Smooth muscle cell of the brain vasculature (primary cell): Measurements from ENCODE around the gene ZFYVE1.
"Not testable (repeated sequence)": the region's sequence is repeated elsewhere in the genome, so short reads cannot be mapped to it uniquely, and the experiment has no call there.

Source experiments
- DNase-seq: peaks from one replicate; pipeline ENCODE4 v3.0.0-alpha.2; 2012; ENCODE audit warnings: low read depth, low spot score

ZFYVE1 gene

GRCh38 chr14:73026845-73027542, at the start of gene ZFYVE1:
Gene ZFYVE1 (minus strand): TSS chr14:73027106. CDS start chr14:73024508, 2,598 bp downstream.
- DNase-seq, result peak; percentile 98

- DNase-seq, result no peak
Observed at GRCh38 chr14:73069585-73069984, 42.7 kb upstream of the ZFYVE1 start.

- DNase-seq, result no peak
Observed at GRCh38 chr14:73058922-73059673, 32.2 kb upstream of the ZFYVE1 start.

GRCh38 chr14:73058224-73058921, 31.5 kb upstream of the ZFYVE1 start, which contains the start of gene RBM25:
Gene RBM25 (plus strand): TSS chr14:73058534. CDS start chr14:73071642, 13,108 bp downstream.
- peak; percentile 98 for DNase-seq

GRCh38 chr14:73057944-73058223, 31.0 kb upstream of the ZFYVE1 start:
- no peak for DNase-seq

- no peak for DNase-seq
Observed at GRCh38 chr14:73055251-73055650, 28.3 kb upstream of the ZFYVE1 start.

GRCh38 chr14:73049428-73049827, 22.5 kb upstream of the ZFYVE1 start:
- no peak for DNase-seq

GRCh38 chr14:73047808-73048207, 20.9 kb upstream of the ZFYVE1 start:
- no peak for DNase-seq

- not testable (repeated sequence) for DNase-seq
Observed at GRCh38 chr14:73036706-73037450, 10.0 kb upstream of the ZFYVE1 start.

GRCh38 chr14:73027984-73028383, 1.1 kb upstream of the ZFYVE1 start:
- no peak for DNase-seq

GRCh38 chr14:73027546-73027945, 640 bp upstream of the ZFYVE1 start:
- DNase-seq, result no peak

- DNase-seq, result no peak
Observed at GRCh38 chr14:73026243-73026844, 562 bp downstream of the ZFYVE1 start.

- DNase-seq, result no peak
Observed at GRCh38 chr14:73025544-73025943, 1.4 kb downstream of the ZFYVE1 start.

- DNase-seq, result no peak
Observed at GRCh38 chr14:73022051-73022450, 4.9 kb downstream of the ZFYVE1 start.

- not testable (repeated sequence) for DNase-seq
Observed at GRCh38 chr14:73016011-73016410, 10.9 kb downstream of the ZFYVE1 start.

- DNase-seq, result not testable (repeated sequence)
Observed at GRCh38 chr14:73015552-73015951, 11.4 kb downstream of the ZFYVE1 start.

GRCh38 chr14:73014105-73014504, 12.8 kb downstream of the ZFYVE1 start:
- no peak for DNase-seq

GRCh38 chr14:73011189-73011588, 15.7 kb downstream of the ZFYVE1 start:
- not testable (repeated sequence) for DNase-seq

GRCh38 chr14:73008501-73008900, 18.4 kb downstream of the ZFYVE1 start:
- DNase-seq, result no peak

GRCh38 chr14:73007835-73008234, 19.1 kb downstream of the ZFYVE1 start:
- DNase-seq, result no peak

GRCh38 chr14:73004641-73005040, 22.3 kb downstream of the ZFYVE1 start:
- DNase-seq, result not testable (repeated sequence)
